Measurements from ENCODE around the gene INTS1. TPM values are rescaled to one million over a fixed set of nuclear protein-coding genes. Genes with fewer than 3 reads are reported as not detected.

Gene INTS1
- 55.0 and 67.5 TPM in 2 replicates for total RNA-seq

DNA sequence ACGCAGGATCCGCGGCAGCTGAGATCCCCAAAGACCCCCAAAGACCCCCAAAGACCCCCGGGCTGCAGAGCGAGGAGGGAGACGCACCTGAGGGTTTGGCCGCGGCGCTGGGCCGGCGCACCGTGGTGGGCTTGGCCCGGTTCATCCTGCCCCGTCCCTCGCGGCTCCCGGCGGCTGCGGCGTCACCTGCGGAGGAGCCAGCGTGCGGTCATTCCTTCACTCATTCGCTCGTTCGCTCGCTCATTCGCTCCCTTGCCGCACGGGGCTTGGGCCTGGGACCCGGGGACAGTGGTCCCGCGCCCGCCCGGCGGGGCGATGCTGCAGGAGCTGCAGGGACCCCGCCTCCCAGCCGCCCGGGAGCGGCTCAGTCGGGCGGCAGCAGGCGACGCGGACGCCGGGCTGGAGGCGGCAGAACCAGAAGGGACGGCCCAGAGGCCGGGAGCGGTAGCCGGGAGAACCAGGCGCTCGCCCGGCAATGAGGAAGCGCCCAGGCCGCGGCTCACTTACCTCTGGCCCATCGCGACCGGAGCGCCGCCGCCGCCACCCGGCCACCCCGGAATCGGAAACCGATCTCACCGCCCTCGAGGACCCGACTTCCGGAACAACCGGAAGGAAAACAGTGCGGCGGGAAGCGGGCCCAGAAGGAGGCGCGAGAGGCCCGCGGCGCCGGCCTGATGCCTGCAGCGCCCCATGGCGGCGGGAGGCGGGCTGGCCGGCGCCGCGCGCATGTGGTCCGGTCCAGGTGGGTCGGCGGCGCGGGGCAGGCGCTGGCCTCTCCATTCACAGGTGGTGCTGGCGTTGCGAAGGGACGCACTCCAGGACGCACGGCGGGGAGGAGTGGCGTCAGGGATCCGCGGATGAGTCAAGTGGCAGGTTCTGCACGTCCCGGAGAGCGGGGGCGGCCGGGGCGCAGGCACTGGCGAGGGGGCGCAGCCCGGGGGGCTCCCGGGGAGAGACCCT, at the start of gene INTS1:
Gene INTS1, minus strand, starts transcription at position 574 of the 960 bp plus-strand sequence. Its CDS starts 429 bp downstream, at position 145.

GRCh38 chr7:1458683-1459511, 45.3 kb downstream of the INTS1 start, which contains the start of gene MICALL2:
TSS of gene MICALL2 (minus strand) at chr7:1459470. CDS start at chr7:1459326, 144 bp downstream.

Other genes starting within 250 kb of the INTS1 start
- gene MICALL2, start 44.9 kb downstream of the INTS1 start, total RNA-seq = 23.6 and 59.2 TPM in 2 replicates
- gene MAFK, start 26.3 kb upstream of the INTS1 start, total RNA-seq = 10.3 and 16.9 TPM in 2 replicates
- not detected in 2 replicates for gene TMEM184A, start 51.8 kb upstream of the INTS1 start, total RNA-seq
- 11.7 and 22.1 TPM in 2 replicates for gene PSMG3, start 65.6 kb upstream of the INTS1 start, total RNA-seq
- 1.7 and 7.6 TPM in 2 replicates for gene ELFN1, start 165.9 kb upstream of the INTS1 start, total RNA-seq

All from smooth muscle cell of trachea (primary cell).